Medulla oblongata (tissue), 1 donor: Measurements from ENCODE around the gene TBC1D5.
"Not testable (repeated sequence)": the region's sequence is repeated elsewhere in the genome, so short reads cannot be mapped to it uniquely, and the experiment has no call there.

Experiments used
- DNase-seq: peaks from one replicate; pipeline ENCODE4 v3.0.0-alpha.2; 2015; ENCODE audit errors: extremely low spot score

The TBC1D5 gene

GRCh38 chr3:17411157-17411877, 331.1 kb downstream of the TBC1D5 start:
- no peak for DNase-seq

DNA sequence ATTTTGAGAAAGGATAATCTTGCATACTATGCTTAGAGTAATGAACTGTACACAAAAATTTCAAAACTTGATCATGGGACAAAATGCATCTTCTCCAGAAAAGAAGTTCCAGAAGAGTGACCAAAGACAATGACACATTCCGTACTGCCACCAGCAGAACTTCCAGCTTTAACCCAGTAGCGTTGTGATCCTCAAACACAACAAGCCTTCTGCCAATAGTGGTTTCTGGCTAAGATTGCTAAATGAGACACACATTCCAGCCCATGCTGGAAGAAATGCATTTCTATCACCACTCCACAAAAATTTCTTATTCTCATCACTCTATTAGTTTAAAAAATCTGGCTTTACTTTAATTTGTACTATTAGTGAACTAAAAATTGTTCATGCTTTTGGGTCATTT, 334.9 kb downstream of the TBC1D5 start:
- DNase-seq = no peak

GRCh38 chr3:17404548-17404947, 337.9 kb downstream of the TBC1D5 start:
- no peak for DNase-seq

DNA sequence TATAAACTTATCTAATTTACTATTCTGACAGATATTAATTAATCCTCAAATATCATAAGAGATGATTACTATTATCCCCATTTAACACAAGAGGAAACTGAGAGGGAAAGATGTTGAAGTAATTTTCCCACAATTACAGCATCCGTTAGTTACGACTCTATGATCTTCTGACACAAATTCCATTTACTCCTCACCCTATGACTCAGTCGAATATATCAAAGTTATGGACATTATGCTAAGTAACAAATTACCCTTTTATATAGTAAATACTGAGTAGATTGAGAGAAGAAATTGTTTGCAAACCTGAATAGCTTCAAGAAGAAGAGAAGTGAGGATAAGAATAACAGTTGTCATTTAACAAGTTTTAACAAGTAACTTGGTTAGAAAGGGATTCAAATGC, 340.0 kb downstream of the TBC1D5 start:
- no peak for DNase-seq

- DNase-seq = no peak
Measured at GRCh38 chr3:17401912-17402311, 340.5 kb downstream of the TBC1D5 start.

- DNase-seq = no peak
Measured at GRCh38 chr3:17399586-17399985, 342.8 kb downstream of the TBC1D5 start.

GRCh38 chr3:17398959-17399551, 343.4 kb downstream of the TBC1D5 start:
- DNase-seq = peak; percentile 8

DNA sequence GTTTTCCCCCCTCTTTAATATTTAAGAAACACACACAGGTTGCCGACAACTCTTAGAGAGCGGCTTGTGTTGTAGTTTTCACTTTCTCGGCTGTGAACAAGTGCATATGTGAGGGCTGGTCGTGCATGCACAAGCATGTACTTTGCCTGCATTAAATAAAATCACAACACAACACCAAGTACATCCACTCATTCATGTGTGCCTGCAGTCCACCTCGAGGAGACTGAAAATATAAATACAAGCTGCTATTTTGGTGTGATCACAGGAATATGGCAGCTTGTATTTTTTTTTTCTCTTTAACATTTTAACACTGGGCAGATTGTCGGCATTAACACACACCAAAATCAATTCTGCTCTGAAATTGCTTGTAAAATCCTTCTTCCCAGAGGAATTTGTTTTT, 346.4 kb downstream of the TBC1D5 start:
- no peak for DNase-seq

DNA sequence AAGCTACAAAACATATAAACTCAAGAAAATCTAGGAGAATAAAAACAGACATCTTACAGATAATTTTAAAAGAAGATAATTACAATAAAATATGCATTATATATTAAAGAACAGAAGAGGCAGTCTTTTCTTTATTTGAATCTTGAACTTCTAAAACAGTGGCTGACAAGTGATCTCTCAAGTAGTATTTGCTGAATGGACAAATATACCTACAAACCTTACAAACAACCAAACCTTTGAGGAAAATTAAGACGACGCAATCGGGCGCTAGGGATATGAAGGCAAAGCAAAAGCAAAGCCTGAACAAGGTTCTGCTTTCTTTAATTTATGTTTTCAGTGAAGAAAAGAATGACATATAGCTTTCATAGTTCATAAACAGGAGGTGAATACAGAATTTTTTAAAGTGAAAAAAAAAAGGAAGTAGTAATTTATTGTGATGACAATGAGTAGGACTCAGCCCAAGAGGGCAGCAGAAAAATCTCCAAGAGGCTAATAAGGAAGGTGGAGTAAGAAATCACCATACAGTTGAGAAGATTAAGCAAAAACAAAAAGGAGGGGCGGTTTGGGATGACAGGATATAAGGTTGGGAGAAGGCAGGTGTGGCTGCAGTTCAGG, 347.8 kb downstream of the TBC1D5 start:
- DNase-seq = no peak

- DNase-seq = not testable (repeated sequence)
Measured at GRCh38 chr3:17392516-17392915, 349.9 kb downstream of the TBC1D5 start.

DNA sequence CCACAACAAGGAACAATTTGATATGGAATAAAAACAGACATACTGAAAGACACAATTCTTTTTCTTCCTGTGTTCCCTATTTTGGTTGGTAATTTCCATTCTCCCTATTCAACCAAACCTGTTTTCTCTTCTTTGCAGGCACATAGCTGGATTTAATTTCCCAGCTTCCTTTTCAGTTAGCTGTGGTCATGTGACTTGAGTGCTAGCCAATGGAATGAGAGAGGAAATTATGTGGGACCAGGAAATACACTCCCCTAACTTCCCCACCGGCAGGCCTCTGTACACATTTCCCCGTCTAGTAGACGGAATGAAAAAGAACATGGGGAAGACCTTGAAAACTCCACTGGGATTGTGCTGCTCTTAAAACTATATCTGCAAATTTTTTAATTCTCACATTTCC, 351.6 kb downstream of the TBC1D5 start:
- DNase-seq = no peak

- DNase-seq = no peak
Measured at GRCh38 chr3:17387108-17387507, 355.3 kb downstream of the TBC1D5 start.

- DNase-seq = no peak
Measured at GRCh38 chr3:17386432-17386831, 356.0 kb downstream of the TBC1D5 start.

GRCh38 chr3:17384567-17385296, 357.7 kb downstream of the TBC1D5 start:
- no peak for DNase-seq

DNA sequence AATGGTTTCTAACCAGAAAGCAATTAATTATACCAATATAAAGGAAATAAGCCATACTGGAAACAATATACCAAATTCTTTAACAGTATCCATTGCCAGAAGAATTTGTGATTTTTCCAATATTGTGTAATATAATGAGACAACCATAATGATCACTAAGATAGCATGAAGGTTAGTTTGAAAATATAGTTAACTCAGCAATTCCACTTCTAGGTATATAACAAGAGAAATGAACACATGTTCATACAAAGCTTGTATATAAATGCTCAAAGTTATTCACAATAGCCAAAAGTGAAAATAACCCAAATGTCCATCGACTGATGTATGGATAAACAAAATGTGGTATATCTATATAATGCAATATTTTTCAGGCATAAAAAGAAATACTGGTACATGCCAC, 369.1 kb downstream of the TBC1D5 start:
- no peak for DNase-seq

GRCh38 chr3:17372362-17373210, 369.8 kb downstream of the TBC1D5 start:
- DNase-seq = no peak

- no peak for DNase-seq
Measured at GRCh38 chr3:17369973-17370372, 372.5 kb downstream of the TBC1D5 start.

DNA sequence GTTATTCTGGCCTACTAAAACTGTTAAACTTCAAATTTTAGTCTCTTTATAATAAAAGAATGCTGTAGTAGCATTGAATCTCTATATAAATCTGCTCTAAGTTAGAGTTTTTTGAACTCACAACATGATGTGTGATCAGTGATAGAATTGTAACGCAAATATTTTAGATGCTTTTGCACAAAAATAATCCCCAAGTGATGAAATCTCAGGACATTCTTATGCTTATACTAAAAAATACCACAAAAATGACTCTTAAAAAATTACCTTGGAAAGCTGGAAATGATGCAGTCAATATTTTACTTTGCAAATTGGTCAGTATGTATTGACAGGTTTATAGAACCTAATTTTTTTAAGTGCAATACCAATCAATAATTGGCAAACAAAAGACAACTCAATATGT, 375.3 kb downstream of the TBC1D5 start:
- no peak for DNase-seq

- DNase-seq = no peak
Measured at GRCh38 chr3:17360991-17361390, 381.4 kb downstream of the TBC1D5 start.

DNA sequence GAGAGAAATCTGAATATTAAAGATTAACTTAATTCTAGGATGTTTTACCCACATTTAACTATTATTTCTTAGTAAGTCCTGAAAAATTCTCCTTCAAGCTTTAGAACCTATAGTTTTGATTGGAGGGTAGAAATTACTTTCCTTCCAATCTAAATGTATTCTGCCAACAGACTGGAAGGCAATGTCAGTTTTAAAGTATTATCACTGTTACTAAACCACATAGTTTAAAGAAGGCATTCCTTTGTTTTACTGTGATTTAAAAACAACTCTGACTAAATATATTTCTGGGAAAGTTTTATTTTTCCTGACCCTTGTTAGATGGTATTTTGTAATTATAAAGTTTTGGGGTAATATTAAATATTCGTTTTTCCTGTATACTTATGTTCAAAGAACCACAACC, 382.5 kb downstream of the TBC1D5 start:
- DNase-seq = no peak

DNA sequence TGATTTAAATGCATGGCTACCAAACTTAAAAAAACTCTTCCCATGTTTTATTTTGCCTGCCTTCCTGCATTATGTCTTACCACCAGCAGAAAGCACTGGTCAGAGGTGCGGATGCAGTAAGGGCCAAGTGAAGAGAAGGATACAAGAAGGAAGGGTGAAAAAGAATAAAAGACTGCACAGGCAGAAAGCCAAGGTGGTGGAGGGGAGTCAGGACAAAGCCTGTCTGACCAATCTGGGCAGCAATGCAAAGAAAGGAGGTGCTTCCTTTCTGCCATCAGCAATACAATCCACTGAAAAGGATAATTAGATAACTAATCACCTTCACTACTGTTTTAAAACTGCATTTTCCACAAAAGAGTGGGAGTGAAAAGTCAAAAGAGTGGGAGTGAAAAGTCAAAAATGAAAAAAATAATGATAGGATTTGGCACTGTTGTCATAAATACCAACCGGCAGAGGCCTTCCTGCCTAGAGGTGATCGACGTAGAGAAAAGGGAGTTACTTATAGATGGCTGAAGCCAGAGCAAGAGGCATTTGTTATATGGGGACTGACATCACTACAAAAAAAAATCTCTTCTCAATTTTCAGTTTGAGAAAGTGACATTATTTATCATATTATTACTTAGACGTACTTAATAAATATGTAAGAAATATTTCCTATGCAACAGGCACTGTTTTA, 385.3 kb downstream of the TBC1D5 start:
- DNase-seq = no peak
